ENCODE results near the gene DPYSL5.

DNA sequence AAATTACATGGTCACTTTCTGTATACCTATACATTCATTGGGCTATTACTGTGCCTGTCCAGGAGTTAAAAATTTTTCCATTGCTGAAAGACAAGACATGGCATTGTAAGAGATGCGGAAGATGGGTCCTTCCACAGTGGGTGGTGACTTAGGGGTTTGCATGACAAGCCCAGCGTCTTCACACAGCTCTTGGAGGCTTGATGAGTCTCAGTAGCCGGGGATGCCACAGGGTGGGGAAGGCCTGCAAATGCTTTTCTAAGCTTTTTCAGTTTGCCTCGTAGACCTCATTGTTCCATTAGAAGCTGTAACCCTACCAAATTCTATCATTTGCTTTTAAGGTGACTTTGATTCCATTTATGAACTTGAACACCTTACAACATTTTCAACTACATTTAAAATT lies 104.4 kb downstream of the DPYSL5 start:
- TF ChIP-seq NR2F2 (IDR thresholded peaks at IDR 0.05), result no peak
- TF ChIP-seq, protein P1, sequence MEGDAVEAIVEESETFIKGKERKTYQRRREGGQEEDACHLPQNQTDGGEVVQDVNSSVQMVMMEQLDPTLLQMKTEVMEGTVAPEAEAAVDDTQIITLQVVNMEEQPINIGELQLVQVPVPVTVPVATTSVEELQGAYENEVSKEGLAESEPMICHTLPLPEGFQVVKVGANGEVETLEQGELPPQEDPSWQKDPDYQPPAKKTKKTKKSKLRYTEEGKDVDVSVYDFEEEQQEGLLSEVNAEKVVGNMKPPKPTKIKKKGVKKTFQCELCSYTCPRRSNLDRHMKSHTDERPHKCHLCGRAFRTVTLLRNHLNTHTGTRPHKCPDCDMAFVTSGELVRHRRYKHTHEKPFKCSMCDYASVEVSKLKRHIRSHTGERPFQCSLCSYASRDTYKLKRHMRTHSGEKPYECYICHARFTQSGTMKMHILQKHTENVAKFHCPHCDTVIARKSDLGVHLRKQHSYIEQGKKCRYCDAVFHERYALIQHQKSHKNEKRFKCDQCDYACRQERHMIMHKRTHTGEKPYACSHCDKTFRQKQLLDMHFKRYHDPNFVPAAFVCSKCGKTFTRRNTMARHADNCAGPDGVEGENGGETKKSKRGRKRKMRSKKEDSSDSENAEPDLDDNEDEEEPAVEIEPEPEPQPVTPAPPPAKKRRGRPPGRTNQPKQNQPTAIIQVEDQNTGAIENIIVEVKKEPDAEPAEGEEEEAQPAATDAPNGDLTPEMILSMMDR (IDR thresholded peaks at IDR 0.05; ENCODE audit: low read depth, low read length, missing input control), result no peak
- no peak for TF ChIP-seq GABPA (IDR thresholded peaks at IDR 0.05 in 1 of 2, conservative IDR thresholded peaks at IDR 0.05 in 1 of 2)
- TF ChIP-seq YY1 (IDR thresholded peaks at IDR 0.05), result no peak

Data from liver (tissue), 3 donors.